H7 (cell line): ENCODE results near the gene FBXW8. TPM values are rescaled to one million over a fixed set of nuclear protein-coding genes. Genes with fewer than 3 reads are reported as not detected.

Experiments used
- DNase-seq: peaks from one replicate; pipeline ENCODE4 v3.0.0; 2012
- H3K27me3 ChIP-seq: 2 replicates; pipeline ENCODE4 v1.6.0; 2011; ENCODE audit warnings: mild to moderate bottlenecking, low read length; ENCODE audit not compliant: control insufficient read depth, insufficient read depth
- H3K36me3 ChIP-seq: replicated peaks from 2 replicates; pipeline ENCODE4 v1.5.1; 2011; ENCODE audit warnings: low read length; ENCODE audit not compliant: control insufficient read depth, insufficient read depth
- H3K4me3 ChIP-seq: 2 replicates; pipeline ENCODE4 v1.5.1; 2011; ENCODE audit warnings: low read depth, mild to moderate bottlenecking, control low read depth, low read length, moderate library complexity; ENCODE audit not compliant: insufficient read depth
- total RNA-seq: library from RNA; depleted of rRNA; stranded (reverse); fragments of >200 nt; shearing (Covaris generic); gene quantifications from 2 replicates; pipeline ENCODE4 v1.2.3, GENCODE V29; 2014

FBXW8 gene
- total RNA-seq, 1 experiment from 2014 or later: 10.4 TPM

GRCh38 chr12:116943419-116944372 is 32.9 kb downstream of the FBXW8 start:
- no peak overlapping the region for H3K4me3 ChIP-seq
- no peaks in the 10 kb centered on the region for H3K27me3 ChIP-seq
- H3K36me3 ChIP-seq: peaks cover 13% of the 10 kb centered on the region
- no peak for DNase-seq

GRCh38 chr12:116945886-116946550 is 35.3 kb downstream of the FBXW8 start:
- Histone ChIP-seq H3K36me3 (peaks cover 16% of the 10 kb centered on the region), H3K4me3 (no peak overlapping the region), H3K27me3 (no peaks in the 10 kb centered on the region)
- no peak for DNase-seq

- Histone ChIP-seq H3K36me3 (peaks cover 18% of the 10 kb centered on the region), H3K4me3 (no peak overlapping the region), H3K27me3 (no peaks in the 10 kb centered on the region)
- DNase-seq: no peak
These were observed 37.5 kb downstream of the FBXW8 start for GRCh38 chr12:116948298-116948697.

DNA sequence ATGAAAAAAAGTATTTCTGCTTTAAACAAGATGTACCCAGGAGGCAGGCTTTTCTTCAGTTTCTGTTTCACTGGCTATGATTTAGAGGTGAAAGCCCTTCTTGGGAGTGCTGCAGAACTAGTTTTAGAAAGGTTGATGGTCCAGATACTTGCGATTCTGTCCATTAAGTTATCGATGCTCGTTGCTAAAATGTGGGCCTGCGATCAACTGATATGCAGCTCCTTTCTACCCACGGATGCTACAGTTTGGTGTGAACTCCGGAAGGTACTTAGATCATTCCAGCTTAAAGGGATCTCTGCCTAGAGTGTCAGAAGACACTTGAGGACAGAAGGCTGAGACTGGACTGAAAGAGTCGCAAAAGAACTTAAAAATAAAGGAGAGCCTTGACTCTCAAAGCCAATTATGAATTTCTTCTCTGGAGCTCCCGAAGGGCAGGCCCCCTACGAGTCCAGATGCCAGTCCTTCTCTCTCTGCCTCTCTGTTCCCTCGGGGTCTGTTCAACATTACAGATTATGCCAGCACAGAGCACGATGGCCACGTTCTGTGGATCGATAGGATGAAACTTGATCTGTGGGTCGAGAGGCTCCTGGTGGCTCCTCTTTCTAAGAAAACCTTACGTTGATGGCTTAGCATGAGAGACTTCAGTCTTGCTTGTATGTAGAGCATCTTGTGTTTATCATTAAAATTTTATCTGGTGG is 40.0 kb downstream of the FBXW8 start:
- no peaks in the 10 kb centered on the region for H3K27me3 ChIP-seq
- no peak for DNase-seq
- peaks cover 12% of the 10 kb centered on the region for H3K36me3 ChIP-seq
- no peak overlapping the region for H3K4me3 ChIP-seq

- DNase-seq: no peak
- no peaks in the 10 kb centered on the region for H3K27me3 ChIP-seq
- H3K4me3 ChIP-seq: no peak overlapping the region
- peaks cover 2% of the 10 kb centered on the region; the same call in 1 of the 2 replicates for H3K36me3 ChIP-seq
These were observed 44.1 kb downstream of the FBXW8 start for GRCh38 chr12:116954710-116955381.

DNA sequence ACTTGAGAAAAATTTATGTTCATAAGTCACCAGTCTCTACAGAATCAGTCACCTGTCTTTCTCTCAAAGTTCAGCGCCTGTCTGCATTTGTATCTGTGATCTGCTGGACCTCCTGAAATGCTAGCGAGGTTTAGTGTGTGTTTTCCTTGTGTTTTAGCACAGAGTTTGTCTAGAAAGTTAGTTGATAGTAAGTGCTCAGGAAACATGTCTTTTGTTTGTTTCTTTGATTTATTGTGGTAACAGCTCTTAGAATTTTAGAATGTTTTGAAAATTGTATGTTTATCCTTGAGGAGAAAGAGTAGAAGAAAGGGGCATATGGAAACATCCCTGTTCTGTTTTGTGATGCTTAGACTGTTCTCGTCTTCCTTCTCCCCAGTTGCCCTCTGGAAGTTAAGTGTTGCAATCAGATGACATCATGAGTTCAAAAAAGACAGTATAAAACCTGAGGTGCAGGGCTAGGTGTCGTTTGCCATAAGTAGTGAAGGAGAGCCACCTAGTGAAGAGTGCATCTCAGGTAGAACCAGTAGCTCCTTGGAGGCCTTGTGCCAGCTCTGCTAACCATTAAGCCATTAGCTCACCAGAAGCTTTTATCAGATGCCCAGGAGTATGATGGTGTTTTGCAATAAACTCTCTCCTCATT is 44.8 kb downstream of the FBXW8 start:
- H3K27me3 ChIP-seq: no peaks in the 10 kb centered on the region
- no peak overlapping the region for H3K4me3 ChIP-seq
- 0 out of 2 replicates have a peak, but pooled peaks cover 2% of the 10 kb centered on the region for H3K36me3 ChIP-seq
- DNase-seq: peak; percentile 47

- H3K36me3 ChIP-seq: no peaks in the 10 kb centered on the region
- H3K27me3 ChIP-seq: no peaks in the 10 kb centered on the region
- no peak for DNase-seq
- no peak overlapping the region for H3K4me3 ChIP-seq
These were observed 47.9 kb downstream of the FBXW8 start for GRCh38 chr12:116958402-116959197.

DNA sequence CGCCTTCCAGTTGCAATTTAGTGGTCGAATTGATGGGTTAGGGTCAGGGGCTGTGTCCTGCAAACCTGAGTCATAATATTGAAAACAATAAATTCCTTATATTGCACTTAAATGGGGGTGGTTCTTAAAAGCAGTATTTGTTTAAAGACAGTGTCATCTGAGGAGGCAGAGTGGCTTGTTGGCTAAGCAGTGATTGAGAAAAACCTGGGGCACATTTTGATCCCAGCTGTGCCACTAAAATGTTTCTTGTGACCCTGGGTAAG is 48.4 kb downstream of the FBXW8 start:
- Histone ChIP-seq H3K4me3 (no peak overlapping the region), H3K27me3 (no peaks in the 10 kb centered on the region), H3K36me3 (no peaks in the 10 kb centered on the region)
- no peak for DNase-seq

GRCh38 chr12:116959845-116960514 is 49.2 kb downstream of the FBXW8 start:
- DNase-seq: no peak
- Histone ChIP-seq H3K36me3 (peaks cover 1% of the 10 kb centered on the region; the same call in 1 of the 2 replicates), H3K4me3 (no peak overlapping the region), H3K27me3 (no peaks in the 10 kb centered on the region)

GRCh38 chr12:116962197-116962596 is 51.4 kb downstream of the FBXW8 start:
- no peak overlapping the region for H3K4me3 ChIP-seq
- no peak for DNase-seq
- no peaks in the 10 kb centered on the region for H3K27me3 ChIP-seq
- peaks cover 1% of the 10 kb centered on the region; the same call in 1 of the 2 replicates for H3K36me3 ChIP-seq

GRCh38 chr12:116962783-116963356 is 52.1 kb downstream of the FBXW8 start:
- peaks cover 1% of the 10 kb centered on the region; the same call in 1 of the 2 replicates for H3K36me3 ChIP-seq
- H3K27me3 ChIP-seq: no peaks in the 10 kb centered on the region
- H3K4me3 ChIP-seq: no peak overlapping the region
- DNase-seq: no peak

DNA sequence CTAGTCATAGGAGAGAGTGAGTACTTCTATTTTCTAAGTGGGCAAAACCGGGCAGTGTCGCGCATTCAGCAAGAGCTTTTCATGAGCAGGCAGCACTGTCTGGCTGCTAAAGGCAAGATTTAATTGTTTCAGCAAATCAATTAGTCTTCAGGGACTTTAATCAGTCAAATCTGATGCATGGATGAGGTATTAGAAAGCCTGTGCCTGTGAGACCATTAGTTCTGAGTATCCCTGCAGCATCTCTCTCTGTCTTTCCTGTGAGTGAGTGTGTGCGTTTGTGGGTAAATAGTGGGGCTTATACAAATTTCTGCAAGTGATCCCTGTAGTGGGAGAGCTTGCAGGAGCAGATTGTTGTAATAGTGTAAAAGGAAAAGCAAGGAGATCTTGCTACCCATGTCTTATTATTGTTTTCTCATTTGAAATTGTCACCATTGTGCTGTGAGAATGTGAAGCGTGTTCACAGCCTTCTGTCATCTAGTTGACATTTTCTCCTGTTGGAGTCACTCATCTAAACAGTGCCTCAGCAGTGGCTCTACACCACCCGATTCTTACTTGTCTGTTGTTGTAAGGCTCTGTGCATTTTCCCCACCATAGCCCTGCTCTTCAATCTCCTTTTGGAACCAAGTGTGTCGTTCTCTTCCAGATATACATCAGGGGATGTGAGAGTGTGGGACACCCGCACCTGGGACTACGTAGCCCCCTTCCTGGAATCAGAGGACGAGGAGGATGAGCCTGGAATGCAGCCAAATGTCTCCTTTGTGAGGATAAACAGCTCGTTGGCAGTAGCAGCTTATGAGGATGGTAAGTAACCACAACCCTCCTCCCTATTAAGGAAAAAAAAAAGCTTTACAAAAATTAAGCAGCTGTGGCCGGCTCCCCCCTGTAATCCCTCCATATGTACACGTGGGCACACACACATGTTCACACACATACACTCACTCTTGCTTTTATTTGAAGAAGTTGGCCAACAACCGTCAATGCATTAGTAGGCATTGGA is 53.6 kb downstream of the FBXW8 start:
- H3K27me3 ChIP-seq: no peaks in the 10 kb centered on the region
- H3K36me3 ChIP-seq: peaks cover 1% of the 10 kb centered on the region; the same call in 1 of the 2 replicates
- no peak for DNase-seq
- H3K4me3 ChIP-seq: no peak overlapping the region
